Retinal pigment epithelial cell (primary cell): ENCODE data around the gene ZNF221.

Source experiments
- DNase-seq: peaks from one replicate; pipeline ENCODE4 v3.0.0-alpha.2; 2010; ENCODE audit warnings: low read depth
- H3K4me3 ChIP-seq: 2 replicates; pipeline ENCODE4 v1.5.1; 2011; ENCODE audit warnings: mild to moderate bottlenecking, low read length, control low read depth, moderate library complexity
- TF ChIP-seq, protein P1 (sequence below): conservative IDR thresholded peaks from 2 replicates; pipeline ENCODE4 v1.5.1; 2011; ENCODE audit warnings: low read depth, low read length, control low read depth, inconsistent platforms

ZNF221 gene

DNA sequence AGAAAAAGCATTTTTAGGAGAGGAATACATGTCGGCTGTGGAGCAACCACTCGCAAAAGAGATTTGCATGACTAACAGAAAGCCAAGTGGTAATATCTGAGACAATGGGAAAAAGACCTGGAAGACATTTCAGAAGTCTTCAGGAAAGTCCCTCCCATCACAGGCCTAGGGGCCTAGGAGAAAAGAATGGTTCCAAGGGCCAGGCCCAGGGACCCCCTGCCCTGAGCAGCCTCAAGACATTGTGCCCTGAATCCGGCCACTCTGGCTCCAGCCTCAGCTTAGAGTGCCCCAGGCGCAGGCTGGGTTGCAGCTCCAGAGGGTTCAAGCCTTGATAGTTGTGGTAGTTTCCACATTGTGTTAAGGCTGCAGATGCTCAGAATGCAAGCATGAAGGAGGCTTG is 9.4 kb downstream of the ZNF221 start:
- TF ChIP-seq, protein P1, sequence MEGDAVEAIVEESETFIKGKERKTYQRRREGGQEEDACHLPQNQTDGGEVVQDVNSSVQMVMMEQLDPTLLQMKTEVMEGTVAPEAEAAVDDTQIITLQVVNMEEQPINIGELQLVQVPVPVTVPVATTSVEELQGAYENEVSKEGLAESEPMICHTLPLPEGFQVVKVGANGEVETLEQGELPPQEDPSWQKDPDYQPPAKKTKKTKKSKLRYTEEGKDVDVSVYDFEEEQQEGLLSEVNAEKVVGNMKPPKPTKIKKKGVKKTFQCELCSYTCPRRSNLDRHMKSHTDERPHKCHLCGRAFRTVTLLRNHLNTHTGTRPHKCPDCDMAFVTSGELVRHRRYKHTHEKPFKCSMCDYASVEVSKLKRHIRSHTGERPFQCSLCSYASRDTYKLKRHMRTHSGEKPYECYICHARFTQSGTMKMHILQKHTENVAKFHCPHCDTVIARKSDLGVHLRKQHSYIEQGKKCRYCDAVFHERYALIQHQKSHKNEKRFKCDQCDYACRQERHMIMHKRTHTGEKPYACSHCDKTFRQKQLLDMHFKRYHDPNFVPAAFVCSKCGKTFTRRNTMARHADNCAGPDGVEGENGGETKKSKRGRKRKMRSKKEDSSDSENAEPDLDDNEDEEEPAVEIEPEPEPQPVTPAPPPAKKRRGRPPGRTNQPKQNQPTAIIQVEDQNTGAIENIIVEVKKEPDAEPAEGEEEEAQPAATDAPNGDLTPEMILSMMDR: no peak
- no peak overlapping the region for H3K4me3 ChIP-seq
- no peak for DNase-seq

- H3K4me3 ChIP-seq: no peak overlapping the region
- TF ChIP-seq, protein P1: no peak
- DNase-seq: no peak
Measured at GRCh38 chr19:43966079-43966694, 15.2 kb downstream of the ZNF221 start.

DNA sequence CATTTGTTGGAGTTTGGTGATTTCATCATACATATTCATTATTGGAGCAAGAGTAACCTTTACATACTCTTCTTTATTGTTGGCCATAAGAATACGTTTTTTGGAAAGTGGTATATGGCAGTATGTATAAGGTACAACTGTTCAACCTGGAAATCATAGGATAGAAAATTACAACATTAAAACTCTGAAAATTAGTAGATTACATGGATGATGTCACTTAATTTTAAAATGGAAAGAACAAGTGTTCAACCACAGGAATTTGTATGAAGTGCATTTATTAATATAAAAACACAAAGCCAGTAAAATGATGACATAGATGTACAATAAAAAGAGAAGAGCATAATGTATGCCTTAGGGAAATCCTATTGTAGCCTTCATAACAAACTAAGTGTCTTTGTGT is 25.7 kb downstream of the ZNF221 start:
- TF ChIP-seq, protein P1: no peak
- DNase-seq: no peak

GRCh38 chr19:43983544-43983911 is 32.5 kb downstream of the ZNF221 start:
- TF ChIP-seq, protein P1: no peak
- H3K4me3 ChIP-seq: peak overlapping the region; percentile 93
- no peak for DNase-seq

More for the DNA sequence above, 25.7 kb downstream of the ZNF221 start:
- no peak overlapping the region for H3K4me3 ChIP-seq

GRCh38 chr19:43983912-43984686 is 33.1 kb downstream of the ZNF221 start, which contains the start of gene ZNF155:
ZNF155 (plus strand) TSS chr19:43984188; CDS start chr19:43988544, 4,356 bp downstream.
- peak; percentile 91 for DNase-seq
- peak within 1 kb of the TSS; percentile 93 for H3K4me3 ChIP-seq
- TF ChIP-seq, protein P1: no peak

- no peak for DNase-seq
- H3K4me3 ChIP-seq: peak overlapping the region; percentile 93
- TF ChIP-seq, protein P1: no peak
Measured at GRCh38 chr19:43984687-43985000, 33.6 kb downstream of the ZNF221 start.
